T-helper 17 cell (primary cell): ENCODE measurements around the gene AK5. TPM values are rescaled to one million over a fixed set of nuclear protein-coding genes. Genes with fewer than 3 reads are reported as not detected.

ENCODE experiments used
- ATAC-seq: fragments of 150-1000 bp; cut with Tn5 transposase; 2 replicates; pipeline ENCODE4 v1.10.0; 2021; ENCODE audit warnings: mild to moderate bottlenecking, moderate library complexity
- DNase-seq, 3 donors: peaks; one replicate each; pipeline versions ENCODE4 v3.0.0 to v3.0.0-alpha.2; 2020 to 2021
- H3K9me3 ChIP-seq: one replicate; pipeline ENCODE4 v1.7.0; 2013; ENCODE audit warnings: low read length, mild to moderate bottlenecking; ENCODE audit not compliant: control insufficient read depth, poor library complexity, severe bottlenecking
- H3K27ac Mint-ChIP-seq: one replicate; pipeline ENCODE4 v1.8.0; 2022; ENCODE audit warnings: mild to moderate bottlenecking, moderate library complexity, mixed read lengths
- H3K27me3 Mint-ChIP-seq: one replicate; pipeline ENCODE4 v1.8.0; 2022; ENCODE audit warnings: mixed read lengths
- H3K36me3 Mint-ChIP-seq: one replicate; pipeline ENCODE4 v1.8.0; 2022; ENCODE audit warnings: low read depth, mixed read lengths
- H3K4me1 Mint-ChIP-seq: one replicate; pipeline ENCODE4 v1.8.0; 2022; ENCODE audit warnings: mild to moderate bottlenecking, mixed read lengths
- H3K4me3 Mint-ChIP-seq: one replicate; pipeline ENCODE4 v1.8.0; 2022; ENCODE audit warnings: mild to moderate bottlenecking, moderate library complexity, mixed read lengths
- total RNA-seq, 4 donors: library from RNA in 2 of 4; stranded (reverse) in 2 of 4; gene quantifications; one replicate each; pipeline ENCODE4 v1.2.3 and lab custom pipeline; 2022 to 2026

The AK5 gene
- total RNA-seq, 2 donors from 2014 or later, result 2.7 to 5.5 TPM

DNA sequence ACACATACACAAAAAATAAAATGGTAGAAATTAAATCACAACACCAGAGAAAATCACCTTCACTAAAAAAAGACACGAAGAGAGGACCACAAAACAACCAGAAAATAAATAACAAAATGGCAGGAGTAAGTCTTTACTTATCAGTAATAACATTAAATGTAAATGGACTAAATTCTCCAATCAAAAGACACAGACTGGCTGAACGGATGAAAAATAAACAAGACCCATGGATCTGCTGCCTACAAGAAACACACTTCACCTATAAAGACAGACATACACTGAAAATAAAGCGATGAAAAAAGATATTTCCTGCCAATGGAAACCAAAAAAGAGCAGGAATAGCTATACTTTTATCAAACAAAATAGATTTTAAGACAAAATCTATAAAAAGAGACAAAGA, 327.1 kb downstream of the AK5 start:
- no peaks in the 10 kb centered on the region for H3K9me3 ChIP-seq
- peaks cover 13% of the 10 kb centered on the region for H3K4me1 Mint-ChIP-seq
- ATAC-seq (no peak), DNase-seq (no peak)
- no peak overlapping the region for H3K4me3 Mint-ChIP-seq
- no peak overlapping the region for H3K27ac Mint-ChIP-seq
- H3K27me3 Mint-ChIP-seq, result no peaks in the 10 kb centered on the region
- peaks cover 7% of the 10 kb centered on the region for H3K36me3 Mint-ChIP-seq

Other genes starting within 250 kb of the AK5 start
- 10 to 100 TPM; 15.6 to 16.6 TPM for gene PIGK, start 62.6 kb upstream of the AK5 start, total RNA-seq